Measurements from ENCODE around the gene HOXB1.

GRCh38 chr17:48544349-48545021 is 13.7 kb upstream of the HOXB1 start:
- TF ChIP-seq CTCF (IDR thresholded peaks at IDR 0.05) (no peak), EZH2 (IDR thresholded peaks at IDR 0.05) (peak; percentile 53), EZH2phosphoT487 (IDR thresholded peaks at IDR 0.05) (peak; percentile 59)
